Astrocyte of the cerebellum (primary cell): ENCODE data around the gene BHLHE40.
A peak's percentile ranks its signal among the peaks of the same experiment; 100 is the strongest.

Experiments
- DNase-seq: peaks from one replicate; pipeline ENCODE4 v3.0.0-alpha.2; 2011; ENCODE audit warnings: low read depth
- H3K4me3 ChIP-seq: 2 replicates; pipeline ENCODE4 v1.5.1; 2011; ENCODE audit warnings: mild to moderate bottlenecking, low read depth, low read length, moderate library complexity
- CTCF ChIP-seq: IDR thresholded peaks from 2 replicates; pipeline ENCODE4 v1.5.1; 2012; ENCODE audit warnings: low read length, low read depth, moderate library complexity, mild to moderate bottlenecking; ENCODE audit errors: missing control alignments
- in situ Hi-C: cut with HindIII; loops from 2 replicates; pipeline ENCODE4 v1.10.0; 2017; ENCODE audit warnings: low sequenced_read_pairs

The BHLHE40 gene

GRCh38 chr3:4979428-4980228, at the start of gene BHLHE40:
Gene BHLHE40 (plus strand): TSS chr3:4979437. CDS start chr3:4979719, 282 bp downstream.
- no peak for DNase-seq
- TF ChIP-seq CTCF: no peak
- peak within 1 kb of the TSS; percentile 100 for H3K4me3 ChIP-seq
- in situ Hi-C loops: no loop called here

- in situ Hi-C loops: no loop called here
- H3K4me3 ChIP-seq: no peak overlapping the region
- no peak for DNase-seq
- TF ChIP-seq CTCF: no peak
Measured at GRCh38 chr3:4930501-4930900, 48.7 kb upstream of the BHLHE40 start.

- no peak for DNase-seq
- H3K4me3 ChIP-seq: no peak overlapping the region
- in situ Hi-C loops: no loop called here
- no peak for TF ChIP-seq CTCF
Measured at GRCh38 chr3:4934050-4934449, 45.2 kb upstream of the BHLHE40 start.

GRCh38 chr3:4935347-4935746, 43.9 kb upstream of the BHLHE40 start:
- TF ChIP-seq CTCF: no peak
- no peak for DNase-seq
- H3K4me3 ChIP-seq: no peak overlapping the region
- in situ Hi-C loops: no loop called here

GRCh38 chr3:4936982-4937614, 42.1 kb upstream of the BHLHE40 start:
- no peak overlapping the region for H3K4me3 ChIP-seq
- DNase-seq: no peak
- no peak for TF ChIP-seq CTCF
- in situ Hi-C loops: no loop called here

- no peak overlapping the region for H3K4me3 ChIP-seq
- TF ChIP-seq CTCF: no peak
- no peak for DNase-seq
- in situ Hi-C loops: no loop called here
Measured at GRCh38 chr3:4938281-4938982, 40.8 kb upstream of the BHLHE40 start.
